Stomach (tissue), 4 donors: ENCODE results near the gene GPC6.

Source experiments
- EP300 ChIP-seq: sonication (generic); formaldehyde crosslinking; IDR thresholded peaks from one replicate; pipeline ENCODE4 v1.6.1; 2017; ENCODE audit warnings: antibody characterized with exemption
- POLR2A ChIP-seq, 4 donors: fragments of 450-650 bp; IDR thresholded peaks; one replicate each; pipeline ENCODE4 v1.6.1; 2016; ENCODE audit warnings: antibody characterized with exemption in 4 of 4, control low read depth in 2 of 4, mild to moderate bottlenecking in 1 of 4, moderate library complexity in 1 of 4
- POLR2AphosphoS5 ChIP-seq, 3 donors: sonication (generic); formaldehyde crosslinking; IDR thresholded peaks; one replicate each; pipeline ENCODE4 v1.6.1; 2016; ENCODE audit warnings: antibody characterized with exemption in 3 of 3
- TF ChIP-seq, protein P1 (sequence below), 7 experiments: fragments of 450-650 bp in 4 of 7; fragments of 200-600 bp in 3 of 7; sonication (generic) in 3 of 7; IDR thresholded peaks; one replicate each; pipeline ENCODE4 v1.5.1; 2016 to 2019; ENCODE audit warnings: antibody characterized with exemption in 7 of 7, control low read depth in 2 of 7, mild to moderate bottlenecking in 1 of 7

DNA sequence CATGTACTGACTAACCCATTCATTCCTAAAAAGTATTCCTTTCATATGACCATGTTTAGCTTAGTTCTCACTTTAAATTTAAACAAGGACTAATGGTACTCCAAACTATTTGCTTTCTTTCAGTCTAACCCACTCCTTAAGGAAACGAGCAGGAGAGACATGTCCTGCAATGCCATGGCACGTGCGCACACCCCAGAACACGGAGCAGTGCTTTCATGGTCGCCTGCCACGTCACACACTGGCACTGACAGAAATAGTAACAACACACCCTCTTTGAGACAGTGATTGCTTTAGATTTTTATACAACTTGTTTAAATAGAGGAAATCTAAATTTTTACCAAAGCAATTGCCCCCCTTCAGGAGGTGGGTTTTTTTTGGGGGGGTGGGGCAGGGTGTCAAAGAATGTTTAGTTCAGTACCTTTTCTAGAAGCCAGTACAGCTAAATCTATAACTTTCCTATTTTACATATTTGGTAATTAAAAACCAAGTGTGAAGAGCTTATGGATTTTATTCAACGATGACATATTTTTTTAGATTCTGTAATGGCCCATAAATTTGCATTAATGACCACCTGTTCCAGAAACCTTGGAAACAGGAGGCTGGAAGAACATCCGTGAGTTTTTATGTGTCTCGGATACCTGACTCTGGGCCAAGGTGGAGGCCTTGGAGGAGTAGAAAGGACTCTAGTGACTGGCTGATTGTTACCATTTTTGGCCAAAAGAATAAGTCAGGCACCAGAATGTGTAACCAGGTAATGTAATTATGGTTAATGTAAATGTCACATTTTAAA, 1005.7 kb downstream of the GPC6 start:
- TF ChIP-seq EP300, result no peak
- TF ChIP-seq, protein P1, sequence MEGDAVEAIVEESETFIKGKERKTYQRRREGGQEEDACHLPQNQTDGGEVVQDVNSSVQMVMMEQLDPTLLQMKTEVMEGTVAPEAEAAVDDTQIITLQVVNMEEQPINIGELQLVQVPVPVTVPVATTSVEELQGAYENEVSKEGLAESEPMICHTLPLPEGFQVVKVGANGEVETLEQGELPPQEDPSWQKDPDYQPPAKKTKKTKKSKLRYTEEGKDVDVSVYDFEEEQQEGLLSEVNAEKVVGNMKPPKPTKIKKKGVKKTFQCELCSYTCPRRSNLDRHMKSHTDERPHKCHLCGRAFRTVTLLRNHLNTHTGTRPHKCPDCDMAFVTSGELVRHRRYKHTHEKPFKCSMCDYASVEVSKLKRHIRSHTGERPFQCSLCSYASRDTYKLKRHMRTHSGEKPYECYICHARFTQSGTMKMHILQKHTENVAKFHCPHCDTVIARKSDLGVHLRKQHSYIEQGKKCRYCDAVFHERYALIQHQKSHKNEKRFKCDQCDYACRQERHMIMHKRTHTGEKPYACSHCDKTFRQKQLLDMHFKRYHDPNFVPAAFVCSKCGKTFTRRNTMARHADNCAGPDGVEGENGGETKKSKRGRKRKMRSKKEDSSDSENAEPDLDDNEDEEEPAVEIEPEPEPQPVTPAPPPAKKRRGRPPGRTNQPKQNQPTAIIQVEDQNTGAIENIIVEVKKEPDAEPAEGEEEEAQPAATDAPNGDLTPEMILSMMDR (IDR thresholded peaks at IDR 0.05), result no peak
- no peak for TF ChIP-seq POLR2A (IDR thresholded peaks at IDR 0.05)
- TF ChIP-seq POLR2AphosphoS5 (IDR thresholded peaks at IDR 0.05), result no peak
